Measurements from ENCODE around the gene AK4. TPM values are rescaled to one million over a fixed set of nuclear protein-coding genes. Genes with fewer than 3 reads are reported as not detected.

Gene AK4
- total RNA-seq, 4 donors from 2014 or later, result 32.2 to 46.3 (median 39.6) TPM

DNA sequence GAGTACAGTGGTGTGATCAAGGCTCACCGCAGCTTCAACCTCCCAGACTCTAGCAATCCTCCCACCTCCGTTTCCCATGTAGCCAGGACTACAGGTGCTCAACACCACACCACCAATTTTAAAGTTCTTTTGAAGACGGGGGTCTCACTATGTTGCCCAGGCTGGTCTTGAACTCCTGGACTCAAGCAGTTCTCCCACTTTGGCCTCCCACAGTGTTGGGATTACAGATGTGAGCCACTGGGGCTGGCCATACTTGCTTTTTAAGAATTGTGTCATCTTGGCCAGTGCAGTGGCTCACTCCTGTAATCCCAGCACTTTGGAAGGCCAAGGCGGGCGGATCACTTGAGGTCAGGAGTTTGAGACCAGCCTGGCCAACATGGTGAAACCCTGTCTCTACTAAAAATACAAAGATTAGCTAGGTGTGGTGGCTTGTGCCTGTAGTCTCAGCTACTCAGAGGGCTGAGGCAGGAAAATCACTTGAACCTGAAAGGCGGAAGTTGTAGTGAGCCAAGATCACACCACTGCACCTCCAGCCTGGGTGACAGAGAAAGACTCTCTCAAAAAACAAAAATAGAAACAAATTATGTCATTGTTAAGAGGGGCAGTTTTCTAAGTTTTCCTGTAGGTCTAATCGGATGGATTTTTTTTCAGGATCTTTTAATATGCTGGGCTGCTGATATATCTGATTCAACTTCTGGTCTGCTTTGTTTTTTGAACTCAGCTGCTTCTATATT is 18.7 kb downstream of the AK4 start:
- Histone ChIP-seq H3K27ac (peak overlapping the region in 1 of 4 donors; percentile 7), H3K4me1 (peaks cover 9 to 76% (median 12%) of the 10 kb centered on the region in 3 donors), H3K4me3 (no peak overlapping the region), H3K36me3 (no peaks in the 10 kb centered on the region), H3K27me3 (no peaks in the 10 kb centered on the region), H3K9me3 (no peaks in the 10 kb centered on the region)
- TF ChIP-seq POLR2A (IDR thresholded peaks at IDR 0.05), result no peak
- intact Hi-C loops (cut with DNase I), result no loop called here
- 88 to 94% methylated on average over 5 to 7 of the region's 7 CpGs for WGBS, 2 donors
- DNase-seq, result no peak

DNA sequence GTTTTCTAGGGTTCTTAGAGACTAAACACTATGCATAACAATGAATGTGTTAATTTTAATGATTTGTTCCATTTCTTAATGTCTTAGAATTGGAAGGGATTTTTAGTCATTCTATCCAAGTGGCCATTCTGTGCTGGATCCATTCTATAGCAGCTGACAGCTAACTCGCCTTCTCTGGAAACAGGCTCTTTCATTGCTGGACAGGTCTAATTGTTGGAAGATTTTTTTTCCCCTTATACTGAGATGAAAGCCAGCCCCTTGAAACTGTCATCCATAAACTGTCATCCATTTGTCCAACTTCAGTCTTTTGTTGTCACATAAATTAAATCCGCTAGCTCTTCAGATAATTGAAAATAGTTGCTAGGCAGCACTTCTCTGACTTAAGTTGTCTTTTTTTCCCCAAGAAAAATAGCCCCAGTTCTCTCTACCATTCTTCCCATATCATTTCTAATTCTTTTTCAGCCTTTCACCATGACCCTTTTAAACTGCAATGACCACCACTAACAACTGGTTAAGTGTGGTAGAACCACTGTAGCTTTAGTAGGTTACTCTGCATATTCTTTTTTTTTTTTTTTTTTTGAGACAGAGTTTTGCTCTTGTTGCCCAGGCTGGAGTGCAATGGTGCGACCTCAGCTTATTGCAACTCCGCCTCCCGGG is 19.7 kb downstream of the AK4 start:
- intact Hi-C loops (cut with DNase I), result no loop called here
- H3K27me3 ChIP-seq, result no peaks in the 10 kb centered on the region
- peaks cover 9 to 77% (median 12%) of the 10 kb centered on the region in 3 donors for H3K4me1 ChIP-seq
- no peak for DNase-seq
- no peak overlapping the region for H3K4me3 ChIP-seq
- H3K9me3 ChIP-seq, result no peaks in the 10 kb centered on the region
- 89 to 91% methylated on average over 5 of the region's 5 CpGs for WGBS, 2 donors
- H3K36me3 ChIP-seq, result no peaks in the 10 kb centered on the region
- no peak for TF ChIP-seq POLR2A (IDR thresholded peaks at IDR 0.05)
- TF ChIP-seq, protein P1, sequence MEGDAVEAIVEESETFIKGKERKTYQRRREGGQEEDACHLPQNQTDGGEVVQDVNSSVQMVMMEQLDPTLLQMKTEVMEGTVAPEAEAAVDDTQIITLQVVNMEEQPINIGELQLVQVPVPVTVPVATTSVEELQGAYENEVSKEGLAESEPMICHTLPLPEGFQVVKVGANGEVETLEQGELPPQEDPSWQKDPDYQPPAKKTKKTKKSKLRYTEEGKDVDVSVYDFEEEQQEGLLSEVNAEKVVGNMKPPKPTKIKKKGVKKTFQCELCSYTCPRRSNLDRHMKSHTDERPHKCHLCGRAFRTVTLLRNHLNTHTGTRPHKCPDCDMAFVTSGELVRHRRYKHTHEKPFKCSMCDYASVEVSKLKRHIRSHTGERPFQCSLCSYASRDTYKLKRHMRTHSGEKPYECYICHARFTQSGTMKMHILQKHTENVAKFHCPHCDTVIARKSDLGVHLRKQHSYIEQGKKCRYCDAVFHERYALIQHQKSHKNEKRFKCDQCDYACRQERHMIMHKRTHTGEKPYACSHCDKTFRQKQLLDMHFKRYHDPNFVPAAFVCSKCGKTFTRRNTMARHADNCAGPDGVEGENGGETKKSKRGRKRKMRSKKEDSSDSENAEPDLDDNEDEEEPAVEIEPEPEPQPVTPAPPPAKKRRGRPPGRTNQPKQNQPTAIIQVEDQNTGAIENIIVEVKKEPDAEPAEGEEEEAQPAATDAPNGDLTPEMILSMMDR (IDR thresholded peaks at IDR 0.05), result no peak
- no peak overlapping the region for H3K27ac ChIP-seq

DNA sequence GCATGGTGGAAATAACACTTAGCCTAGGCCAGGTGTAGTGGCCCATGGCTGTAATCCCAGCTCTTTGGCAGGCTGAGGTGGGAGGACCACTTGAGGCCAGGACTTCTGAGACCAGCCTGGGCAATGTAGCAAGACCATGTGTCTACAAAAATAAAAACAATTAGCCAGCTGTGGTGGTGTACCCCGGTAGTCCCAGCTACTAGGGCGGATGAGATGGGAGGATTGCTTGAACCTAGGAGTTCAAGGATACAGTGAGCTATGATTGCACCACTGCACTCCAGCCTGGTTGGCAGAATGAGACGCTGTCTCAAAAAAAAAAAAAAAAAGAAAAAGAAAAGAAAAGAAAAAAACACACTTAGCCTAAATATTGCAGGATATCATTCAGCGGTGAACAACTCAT is 20.9 kb downstream of the AK4 start:
- Histone ChIP-seq H3K4me1 (peaks cover 17 to 78% (median 17%) of the 10 kb centered on the region in 3 donors), H3K36me3 (no peaks in the 10 kb centered on the region), H3K4me3 (no peak overlapping the region), H3K27me3 (no peaks in the 10 kb centered on the region), H3K9me3 (no peaks in the 10 kb centered on the region), H3K27ac (no peak overlapping the region)
- TF ChIP-seq, protein P1 (IDR thresholded peaks at IDR 0.05), result no peak
- TF ChIP-seq POLR2A (IDR thresholded peaks at IDR 0.05), result no peak
- DNase-seq, result no peak
- WGBS, 2 donors, result 79 to 88% methylated on average over 4 of the region's 4 CpGs
- intact Hi-C loops (cut with DNase I), result no loop called here

DNA sequence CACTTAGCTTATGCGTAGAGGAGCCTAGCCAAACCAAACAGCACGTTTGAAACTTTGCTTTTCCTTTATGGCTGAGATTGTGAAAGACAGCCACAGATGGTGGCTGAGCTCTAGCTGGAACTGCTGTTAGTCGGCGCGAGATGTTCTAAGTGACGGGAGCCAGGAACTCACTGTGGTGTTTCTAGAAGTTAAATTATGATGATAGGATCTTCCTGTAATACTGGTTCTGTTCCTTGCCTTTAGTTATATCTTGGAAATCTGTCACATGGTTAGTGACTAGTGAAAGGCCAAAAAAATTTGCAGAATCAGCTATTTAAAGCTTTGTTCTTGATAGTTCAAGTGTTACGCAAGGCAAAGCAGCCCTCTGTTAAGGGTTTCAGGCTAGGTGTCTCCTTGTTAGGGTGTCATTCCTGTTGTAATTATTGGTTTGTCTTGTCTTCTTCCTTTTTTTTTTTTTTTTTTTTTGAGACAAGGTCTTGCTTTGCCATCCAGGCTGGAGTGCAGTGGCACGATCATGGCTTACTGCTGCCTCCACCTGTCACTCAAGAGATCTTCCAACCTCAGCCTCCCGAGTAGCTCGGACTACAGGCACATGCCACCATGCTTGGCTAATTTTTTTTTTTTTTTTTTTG is 22.6 kb downstream of the AK4 start:
- peaks cover 28 to 78% (median 29%) of the 10 kb centered on the region in 3 donors for H3K4me1 ChIP-seq
- H3K4me3 ChIP-seq, result peak overlapping the region in 2 of 4 donors; percentile 4 to 43
- H3K36me3 ChIP-seq, result no peaks in the 10 kb centered on the region
- 37 to 39% methylated on average over 10 of the region's 10 CpGs for WGBS, 2 donors
- H3K27me3 ChIP-seq, result no peaks in the 10 kb centered on the region
- no peak for DNase-seq
- intact Hi-C loops (cut with DNase I), result no loop called here
- TF ChIP-seq, protein P1 (IDR thresholded peaks at IDR 0.05), result no peak
- no peak for TF ChIP-seq POLR2A (IDR thresholded peaks at IDR 0.05)
- H3K27ac ChIP-seq, result peak overlapping the region; percentile 64 to 80 (median 74)
- H3K9me3 ChIP-seq, result no peaks in the 10 kb centered on the region

DNA sequence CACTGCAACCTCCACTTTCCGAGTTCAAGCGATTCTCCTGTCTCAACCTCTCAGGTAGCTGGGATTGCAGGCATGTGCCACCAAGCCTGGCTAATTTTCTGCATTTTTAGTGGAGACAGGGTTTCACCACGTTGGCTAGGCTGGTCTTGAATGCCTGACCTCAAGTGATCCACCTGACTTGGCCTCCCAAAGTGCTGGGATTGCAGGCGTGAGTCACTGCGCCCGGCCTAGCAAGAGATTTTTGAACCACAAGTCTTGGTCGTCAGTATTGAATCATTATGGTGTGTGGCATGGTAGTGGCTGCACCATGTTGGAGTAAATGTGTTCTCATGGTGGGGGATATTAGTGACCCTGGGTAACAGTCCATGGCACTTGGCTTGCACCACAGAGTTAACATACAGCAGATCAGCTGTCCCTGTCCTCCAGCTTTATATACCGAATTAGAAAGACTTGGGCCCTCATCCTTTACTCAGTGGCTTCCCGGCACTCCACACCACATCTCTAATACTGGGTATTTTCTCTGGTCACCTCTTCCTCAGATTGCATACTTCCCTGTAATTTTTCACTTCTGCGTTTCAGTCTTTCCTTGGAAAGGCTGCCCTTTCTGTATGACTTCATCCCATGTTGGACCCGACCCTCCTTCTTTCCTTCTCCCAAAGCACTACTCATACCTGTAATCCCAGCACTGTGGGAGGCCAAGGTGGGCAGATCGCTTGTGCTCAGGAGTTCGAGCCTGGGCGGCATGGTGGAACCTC is 25.1 kb downstream of the AK4 start:
- no peaks in the 10 kb centered on the region for H3K36me3 ChIP-seq
- H3K27me3 ChIP-seq, result no peaks in the 10 kb centered on the region
- intact Hi-C loops (cut with DNase I), result no loop called here
- no peak for DNase-seq
- peaks cover 24 to 85% (median 37%) of the 10 kb centered on the region in 3 donors for H3K4me1 ChIP-seq
- TF ChIP-seq POLR2A (IDR thresholded peaks at IDR 0.05), result no peak
- TF ChIP-seq, protein P1 (IDR thresholded peaks at IDR 0.05), result no peak
- no peak overlapping the region for H3K27ac ChIP-seq
- H3K4me3 ChIP-seq, result no peak overlapping the region
- H3K9me3 ChIP-seq, result no peaks in the 10 kb centered on the region
- 70 to 86% methylated on average over 10 to 11 of the region's 14 CpGs for WGBS, 2 donors

Data from esophagus squamous epithelium (tissue), 5 donors.